ENCODE data around the gene TOP2A.

The TOP2A gene

DNA sequence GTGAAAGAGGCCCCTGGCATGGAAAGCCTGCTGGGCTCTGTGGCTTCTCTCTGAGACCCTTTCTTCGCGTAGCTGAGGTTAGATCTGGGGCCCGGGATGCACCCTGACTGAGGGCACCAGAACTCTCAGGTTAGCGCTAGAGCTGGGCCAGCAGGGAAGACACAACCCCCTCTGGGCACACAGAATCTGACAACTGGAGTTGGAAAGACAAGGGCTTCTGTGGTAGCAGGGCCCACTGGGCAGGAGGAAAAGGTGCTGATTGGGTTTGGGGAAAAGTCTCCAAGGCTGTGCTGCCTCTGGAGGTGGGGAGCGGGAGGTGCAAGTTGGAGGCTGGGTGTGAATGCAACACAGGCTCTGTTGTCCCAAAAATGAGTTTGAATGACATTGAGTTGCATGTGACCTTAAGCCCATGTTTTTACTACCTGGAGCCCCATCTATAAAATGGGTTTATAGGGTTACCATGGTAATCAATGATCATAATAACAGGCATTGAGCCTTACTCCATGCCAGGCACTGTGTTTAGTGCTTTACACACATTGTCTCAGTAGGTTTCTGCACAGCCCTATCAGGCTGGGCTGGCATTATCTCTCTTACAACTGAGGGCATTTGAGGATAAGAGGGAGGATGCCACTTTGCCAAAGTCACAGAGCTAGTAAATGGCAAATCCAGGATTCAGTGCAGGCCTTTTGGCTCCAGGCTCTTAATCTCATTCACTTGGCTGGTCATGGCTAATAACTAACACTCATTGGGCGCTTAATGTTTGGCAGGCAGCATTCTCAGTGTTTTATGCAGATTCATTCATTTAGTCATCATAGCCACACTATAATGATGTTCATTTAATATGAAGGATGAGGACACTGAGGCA, 16.1 kb upstream of the TOP2A start:
- FAIRE-seq (peak; percentile 81), DNase-seq (ENCODE audit: insufficient read length, low spot score) (no peak)
- TF ChIP-seq SPI1 (IDR thresholded peaks at IDR 0.05; ENCODE audit: low read depth, low read length): no peak
- TF ChIP-seq POLR2A (IDR thresholded peaks at IDR 0.05; ENCODE audit: low read depth, low read length): no peak
- TF ChIP-seq PAX5 (IDR thresholded peaks at IDR 0.05; ENCODE audit: insufficient read depth, low read length, severe bottlenecking): no peak
- no peak for TF ChIP-seq TAF1 (IDR thresholded peaks at IDR 0.05; ENCODE audit: low read depth, low read length)

GRCh38 chr17:40432864-40433528, 15.3 kb upstream of the TOP2A start:
- DNase-seq (ENCODE audit: insufficient read length, low spot score) (no peak), FAIRE-seq (peak; percentile 5)
- TF ChIP-seq SPI1 (IDR thresholded peaks at IDR 0.05; ENCODE audit: low read depth, low read length) (no peak), POU2F2 (IDR thresholded peaks at IDR 0.05; ENCODE audit: low read depth, low read length) (no peak)

DNA sequence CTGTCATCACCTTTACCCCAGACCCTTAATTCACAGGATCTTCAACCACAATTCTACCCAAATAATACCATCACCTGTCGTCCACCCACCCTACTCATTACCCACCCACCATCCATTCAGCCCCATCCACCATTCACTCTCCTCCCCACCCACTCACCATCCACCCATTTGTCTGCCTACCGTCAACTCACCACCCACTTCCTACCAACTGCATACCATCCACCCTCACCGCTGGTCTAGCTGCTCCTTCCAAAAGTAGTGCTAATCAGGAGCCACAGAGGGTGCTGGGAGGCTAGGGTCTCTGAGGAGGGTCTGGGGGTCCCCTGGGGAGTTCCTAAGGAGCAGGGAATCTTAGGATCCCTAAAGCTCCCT, 13.5 kb upstream of the TOP2A start:
- FAIRE-seq: no peak
- TF ChIP-seq POLR2AphosphoS5 (IDR thresholded peaks at IDR 0.05; ENCODE audit: low read depth, low read length) (no peak), POLR2A (IDR thresholded peaks at IDR 0.05; ENCODE audit: low read depth, low read length) (no peak), SPI1 (IDR thresholded peaks at IDR 0.05; ENCODE audit: low read depth, low read length) (no peak), PAX5 (IDR thresholded peaks at IDR 0.05; ENCODE audit: insufficient read depth, low read length, severe bottlenecking) (no peak), TAF1 (IDR thresholded peaks at IDR 0.05; ENCODE audit: low read depth, low read length) (no peak), POU2F2 (IDR thresholded peaks at IDR 0.05; ENCODE audit: low read depth, low read length) (no peak)
- DNase-seq (ENCODE audit: insufficient read length, low spot score): no peak

DNA sequence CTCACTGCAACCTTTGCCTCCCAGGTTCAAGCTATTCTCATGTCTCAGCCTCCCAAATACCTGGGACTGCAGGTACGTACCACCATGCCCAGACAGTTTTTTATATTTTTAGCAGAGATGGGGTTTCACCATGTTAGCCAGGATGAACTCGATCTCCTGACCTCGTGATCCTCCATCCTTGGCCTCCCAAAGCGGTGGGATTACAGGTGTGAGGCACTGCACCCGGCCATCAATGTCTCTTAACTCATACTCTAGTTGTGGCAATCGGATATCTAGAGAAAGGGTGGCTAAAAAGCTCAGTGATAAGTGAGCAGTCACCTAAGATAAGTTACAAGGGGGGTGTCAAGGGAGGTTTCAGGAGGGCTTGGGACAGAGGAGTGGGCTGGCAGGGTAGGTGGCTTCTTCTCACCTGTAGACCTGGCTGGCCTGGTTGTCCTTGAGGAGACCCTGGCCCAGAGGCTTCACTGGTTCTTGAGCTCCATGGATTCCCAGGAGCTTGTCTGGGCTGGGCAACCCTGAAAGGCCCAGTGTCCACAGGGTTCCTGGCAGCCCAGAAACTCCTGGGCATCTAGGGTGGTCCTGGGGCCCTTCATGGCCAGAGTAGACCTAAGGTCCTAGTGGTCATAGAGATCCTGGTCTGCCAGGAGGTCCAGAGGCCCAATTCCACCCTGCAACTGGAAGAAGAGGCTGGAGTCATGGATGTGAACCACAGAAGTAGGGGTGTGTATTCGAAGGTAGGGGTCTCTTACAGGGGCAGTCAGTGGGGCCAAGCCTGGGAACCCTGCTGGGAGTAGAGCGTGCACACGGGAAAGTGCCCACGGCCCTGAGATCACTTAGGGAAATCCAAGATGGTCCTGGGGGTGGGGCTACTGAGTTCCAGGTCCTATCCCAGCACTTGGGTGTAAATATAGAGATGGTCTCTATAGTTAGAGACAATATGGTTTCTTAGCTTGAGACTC, 12.9 kb upstream of the TOP2A start:
- FAIRE-seq: no peak

DNA sequence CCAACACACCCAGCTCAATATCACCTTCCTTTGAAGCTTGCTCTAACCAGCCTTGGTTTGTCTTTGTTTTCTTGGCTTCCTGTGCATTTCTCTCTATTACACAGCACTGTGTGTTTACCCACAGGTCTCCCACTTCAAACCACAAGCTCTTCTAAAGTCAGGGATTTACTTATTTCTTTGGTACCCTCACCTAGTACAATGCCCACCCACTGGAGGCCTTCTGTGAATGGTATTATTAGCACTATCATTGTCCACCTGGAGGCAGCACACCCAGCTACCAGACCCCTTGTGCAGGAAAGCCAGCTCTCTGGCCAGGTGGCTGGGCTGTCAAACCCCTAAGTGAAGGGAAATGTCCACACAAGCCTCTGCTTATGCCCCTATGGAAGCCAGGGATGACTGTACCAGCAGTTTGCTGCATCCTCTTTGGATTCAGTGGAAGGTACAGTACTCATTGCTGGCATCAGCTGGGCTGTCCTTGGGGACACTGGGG, 9.4 kb upstream of the TOP2A start:
- TF ChIP-seq SPI1 (IDR thresholded peaks at IDR 0.05; ENCODE audit: low read depth, low read length): no peak
- no peak for TF ChIP-seq POLR2A (IDR thresholded peaks at IDR 0.05; ENCODE audit: low read depth, low read length)
- no peak for TF ChIP-seq POU2F2 (IDR thresholded peaks at IDR 0.05; ENCODE audit: low read depth, low read length)
- no peak for TF ChIP-seq PAX5 (IDR thresholded peaks at IDR 0.05; ENCODE audit: insufficient read depth, low read length, severe bottlenecking)
- no peak for TF ChIP-seq POLR2AphosphoS5 (IDR thresholded peaks at IDR 0.05; ENCODE audit: low read depth, low read length)
- TF ChIP-seq TAF1 (IDR thresholded peaks at IDR 0.05; ENCODE audit: low read depth, low read length): no peak
- FAIRE-seq (peak; percentile 66), DNase-seq (ENCODE audit: insufficient read length, low spot score) (no peak)

More for the DNA sequence above, 12.9 kb upstream of the TOP2A start:
- DNase-seq (ENCODE audit: insufficient read length, low spot score): no peak
- no peak for TF ChIP-seq POU2F2 (IDR thresholded peaks at IDR 0.05; ENCODE audit: low read depth, low read length)
- no peak for TF ChIP-seq POLR2AphosphoS5 (IDR thresholded peaks at IDR 0.05; ENCODE audit: low read depth, low read length)
- no peak for TF ChIP-seq SPI1 (IDR thresholded peaks at IDR 0.05; ENCODE audit: low read depth, low read length)
- no peak for TF ChIP-seq PAX5 (IDR thresholded peaks at IDR 0.05; ENCODE audit: insufficient read depth, low read length, severe bottlenecking)
- TF ChIP-seq TAF1 (IDR thresholded peaks at IDR 0.05; ENCODE audit: low read depth, low read length): no peak
- TF ChIP-seq POLR2A (IDR thresholded peaks at IDR 0.05; ENCODE audit: low read depth, low read length): no peak

GRCh38 chr17:40425741-40426140, 8.0 kb upstream of the TOP2A start:
- FAIRE-seq (no peak), DNase-seq (ENCODE audit: insufficient read length, low spot score) (no peak)
- TF ChIP-seq POLR2A (IDR thresholded peaks at IDR 0.05; ENCODE audit: low read depth, low read length) (no peak), PAX5 (IDR thresholded peaks at IDR 0.05; ENCODE audit: insufficient read depth, low read length, severe bottlenecking) (no peak), TAF1 (IDR thresholded peaks at IDR 0.05; ENCODE audit: low read depth, low read length) (no peak), POU2F2 (IDR thresholded peaks at IDR 0.05; ENCODE audit: low read depth, low read length) (no peak), POLR2AphosphoS5 (IDR thresholded peaks at IDR 0.05; ENCODE audit: low read depth, low read length) (no peak), SPI1 (IDR thresholded peaks at IDR 0.05; ENCODE audit: low read depth, low read length) (no peak)

- TF ChIP-seq POLR2AphosphoS5 (IDR thresholded peaks at IDR 0.05; ENCODE audit: low read depth, low read length) (no peak), POLR2A (IDR thresholded peaks at IDR 0.05; ENCODE audit: low read depth, low read length) (no peak), SPI1 (IDR thresholded peaks at IDR 0.05; ENCODE audit: low read depth, low read length) (no peak), POU2F2 (IDR thresholded peaks at IDR 0.05; ENCODE audit: low read depth, low read length) (no peak), TAF1 (IDR thresholded peaks at IDR 0.05; ENCODE audit: low read depth, low read length) (no peak), PAX5 (IDR thresholded peaks at IDR 0.05; ENCODE audit: insufficient read depth, low read length, severe bottlenecking) (no peak)
- DNase-seq (ENCODE audit: insufficient read length, low spot score) (no peak), FAIRE-seq (no peak)
Measured at GRCh38 chr17:40422990-40423633, 5.4 kb upstream of the TOP2A start.

- TF ChIP-seq TAF1 (IDR thresholded peaks at IDR 0.05; ENCODE audit: low read depth, low read length) (no peak), PAX5 (IDR thresholded peaks at IDR 0.05; ENCODE audit: insufficient read depth, low read length, severe bottlenecking) (no peak), POU2F2 (IDR thresholded peaks at IDR 0.05; ENCODE audit: low read depth, low read length) (no peak), SPI1 (IDR thresholded peaks at IDR 0.05; ENCODE audit: low read depth, low read length) (no peak), POLR2A (IDR thresholded peaks at IDR 0.05; ENCODE audit: low read depth, low read length) (no peak), POLR2AphosphoS5 (IDR thresholded peaks at IDR 0.05; ENCODE audit: low read depth, low read length) (no peak)
- FAIRE-seq (no peak), DNase-seq (ENCODE audit: insufficient read length, low spot score) (no peak)
Measured at GRCh38 chr17:40419559-40420331, 2.0 kb upstream of the TOP2A start.
